HG02938 (cell line): ENCODE results near the gene CELSR3.
A peak's percentile ranks its signal among the peaks of the same experiment; 100 is the strongest.

Experiments
- ATAC-seq: cut with Tn5 transposase; IDR thresholded peaks from one replicate; pipeline ENCODE4 v1.9.1; 2021; ENCODE audit warnings: mild to moderate bottlenecking, moderate library complexity; ENCODE audit not compliant: unreplicated experiment

Gene CELSR3

DNA sequence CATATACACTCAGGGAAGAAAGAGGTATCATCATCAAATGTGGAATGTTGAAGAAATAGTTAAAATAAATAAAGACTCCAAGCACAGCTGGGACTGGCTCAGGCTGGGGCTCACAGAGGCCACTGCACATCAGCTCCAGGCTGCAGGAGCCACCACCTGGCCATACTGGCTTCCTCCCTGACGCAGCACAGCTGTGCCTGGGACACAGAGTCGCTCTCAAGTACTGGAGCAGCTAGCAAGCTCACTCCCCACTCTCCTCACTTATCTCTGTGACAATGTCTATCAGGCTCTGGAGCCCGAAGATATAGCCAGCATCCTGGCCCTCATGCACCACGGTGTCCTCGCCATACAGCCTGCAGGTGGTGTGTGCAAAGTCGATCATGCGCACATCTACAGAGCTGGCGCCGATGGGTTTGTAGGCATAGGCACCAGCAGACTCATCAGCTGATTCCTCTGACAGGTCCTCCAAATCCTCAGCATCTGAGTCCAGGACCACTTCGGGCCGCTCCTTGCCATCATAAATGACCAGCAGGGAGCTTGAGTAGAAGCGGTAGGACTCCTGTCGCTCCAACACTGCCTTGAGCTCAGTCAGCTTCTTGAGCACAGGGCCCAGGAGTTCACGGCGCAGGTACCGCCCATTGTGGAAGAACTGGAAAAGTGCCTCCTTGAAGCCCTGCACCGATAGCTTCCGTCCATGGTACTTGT is 25.5 kb upstream of the CELSR3 start:
- no peak for ATAC-seq

GRCh38 chr3:48687220-48687678 is 24.6 kb upstream of the CELSR3 start:
- no peak for ATAC-seq

DNA sequence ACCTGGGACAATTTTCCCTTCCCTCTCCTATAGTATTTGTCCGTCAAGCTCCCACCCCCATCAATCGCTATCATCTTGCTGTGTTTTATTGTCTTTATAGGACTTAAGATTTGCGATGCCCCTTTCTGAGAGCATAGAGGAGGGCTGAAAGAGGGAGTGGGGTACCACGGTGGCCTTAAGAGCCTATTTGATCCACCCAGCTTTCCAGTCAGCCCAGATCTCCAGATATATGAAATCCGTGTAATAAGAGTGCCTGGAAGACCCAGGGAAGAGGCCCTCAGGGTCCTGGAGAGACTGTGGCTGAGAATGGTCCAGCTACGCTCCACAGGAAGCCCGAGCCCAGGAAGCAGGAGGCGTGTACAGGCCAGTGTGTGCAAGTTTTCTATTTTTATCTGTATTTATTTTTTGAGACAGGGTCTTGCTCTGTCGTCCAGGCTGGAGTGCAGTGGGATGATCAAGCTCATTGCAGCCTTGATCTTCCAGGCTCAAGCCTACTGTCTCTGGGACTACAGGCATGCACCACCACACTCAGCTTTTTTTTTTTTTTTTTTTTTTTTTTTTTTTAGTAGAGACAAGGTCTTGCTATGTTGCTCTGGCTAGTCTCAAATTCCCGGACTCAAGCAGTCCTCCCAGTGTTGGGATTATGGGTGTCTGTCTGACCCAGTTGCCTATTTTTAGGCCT is 24.0 kb upstream of the CELSR3 start:
- no peak for ATAC-seq

DNA sequence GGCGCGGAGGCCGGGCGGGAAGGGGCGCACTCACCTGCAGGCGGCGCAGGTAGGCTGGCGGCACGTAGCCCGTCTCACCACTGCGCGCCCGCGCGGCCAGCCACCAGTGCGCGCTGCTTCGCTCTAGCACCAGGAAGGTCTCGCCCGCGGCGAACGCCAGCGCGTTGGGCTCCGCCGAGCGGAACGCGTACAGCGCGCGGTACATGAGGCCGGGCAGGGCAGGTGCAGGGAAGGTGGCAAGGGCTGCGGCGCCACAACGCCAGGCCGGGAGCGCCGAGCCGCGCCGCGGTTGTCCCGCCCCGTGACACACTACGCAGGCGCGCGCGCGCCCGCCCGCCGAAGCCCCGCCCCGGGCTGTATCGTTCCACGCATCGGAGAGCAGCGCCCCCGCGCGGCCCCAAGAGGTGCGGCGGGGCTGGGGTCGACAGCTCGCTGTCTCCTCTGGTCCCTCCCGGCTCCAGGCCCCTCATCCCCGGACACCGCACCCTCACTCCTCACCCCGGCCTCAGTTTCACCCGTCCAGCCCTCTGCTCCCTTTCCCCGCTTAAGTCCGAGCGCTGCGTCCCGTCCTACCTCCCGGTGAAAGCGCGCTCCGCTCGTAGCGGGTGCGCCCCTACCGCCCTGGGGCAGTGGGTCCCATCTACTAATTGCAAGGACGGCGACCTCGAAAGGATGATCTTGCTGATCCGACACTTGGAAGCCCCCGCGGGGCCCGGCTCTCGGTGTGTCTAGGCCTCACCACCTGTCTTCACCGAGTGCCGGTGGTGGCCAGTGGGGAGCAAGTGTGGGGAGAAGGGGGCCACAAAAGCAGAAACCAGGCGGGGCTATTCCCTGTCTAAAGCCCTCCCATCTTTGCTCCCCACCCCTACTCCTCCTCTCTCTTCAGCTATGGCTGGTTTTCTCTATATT is 23.2 kb upstream of the CELSR3 start, which contains the start of gene NCKIPSD:
NCKIPSD (minus strand) TSS at position 313 of the 909 bp plus-strand sequence; CDS start at position 205, 108 bp downstream.
- peak; percentile 73 for ATAC-seq

GRCh38 chr3:48685293-48685602 is 22.6 kb upstream of the CELSR3 start:
- ATAC-seq = no peak

- ATAC-seq = no peak
Measured at GRCh38 chr3:48684480-48685143, 21.9 kb upstream of the CELSR3 start.

- no peak for ATAC-seq
Measured at GRCh38 chr3:48684054-48684349, 21.3 kb upstream of the CELSR3 start.

- ATAC-seq = no peak
Measured at GRCh38 chr3:48682786-48683185, 20.1 kb upstream of the CELSR3 start.

- ATAC-seq = no peak
Measured at GRCh38 chr3:48681974-48682610, 19.4 kb upstream of the CELSR3 start.

DNA sequence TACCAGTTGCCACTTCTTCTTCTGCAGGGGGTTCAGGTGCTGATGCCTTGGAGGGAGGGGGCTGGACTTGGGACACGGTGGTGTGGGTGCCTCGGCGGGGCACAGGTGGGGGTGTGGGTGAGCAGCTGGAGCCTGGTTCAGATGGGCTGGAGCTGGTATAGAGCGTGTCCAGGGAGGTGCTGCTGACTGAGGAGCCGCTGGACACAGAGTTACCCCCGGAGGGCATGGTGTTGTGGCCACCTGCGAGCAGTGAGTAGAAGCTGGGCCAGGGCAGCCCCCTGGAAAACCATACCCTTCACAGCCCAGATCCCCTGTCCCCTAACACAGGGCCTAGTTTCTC is 18.8 kb upstream of the CELSR3 start:
- no peak for ATAC-seq

DNA sequence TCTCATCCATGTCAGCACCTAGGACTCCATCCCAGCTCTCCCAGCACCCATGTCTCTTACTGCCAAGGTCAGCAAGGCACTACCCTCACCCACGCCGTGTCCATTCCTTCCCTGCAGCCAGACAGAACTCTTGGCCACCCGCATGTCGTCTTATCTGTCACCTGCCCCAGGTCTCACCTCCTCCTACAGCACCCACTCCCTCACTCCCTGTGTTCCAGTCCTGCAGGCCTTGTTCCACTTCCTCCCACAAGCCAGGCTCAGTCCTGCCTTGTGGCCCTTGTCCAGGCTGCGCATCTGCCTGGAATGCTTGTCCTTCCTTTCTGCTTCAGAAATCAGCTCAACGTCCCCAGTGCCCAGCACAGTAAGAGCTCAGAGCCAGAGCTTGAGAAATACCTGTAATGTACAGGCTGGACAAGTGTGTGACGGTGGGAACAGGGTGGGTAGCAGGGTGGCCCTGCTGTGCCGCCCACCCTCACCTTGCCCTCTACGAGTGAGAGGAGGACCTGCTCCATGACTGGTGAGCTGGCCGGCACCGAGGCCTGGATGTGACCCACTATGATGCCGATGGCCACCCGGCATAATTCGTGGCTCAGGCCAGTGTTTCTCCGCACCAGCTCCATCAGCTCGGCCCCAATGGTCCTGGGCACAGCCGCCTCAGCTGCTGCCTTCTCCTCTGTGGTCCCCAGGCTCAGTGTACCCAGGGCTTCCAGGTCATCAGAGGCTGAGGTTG is 18.3 kb upstream of the CELSR3 start:
- ATAC-seq = no peak

- ATAC-seq = no peak
Measured at GRCh38 chr3:48679411-48680391, 17.0 kb upstream of the CELSR3 start.

DNA sequence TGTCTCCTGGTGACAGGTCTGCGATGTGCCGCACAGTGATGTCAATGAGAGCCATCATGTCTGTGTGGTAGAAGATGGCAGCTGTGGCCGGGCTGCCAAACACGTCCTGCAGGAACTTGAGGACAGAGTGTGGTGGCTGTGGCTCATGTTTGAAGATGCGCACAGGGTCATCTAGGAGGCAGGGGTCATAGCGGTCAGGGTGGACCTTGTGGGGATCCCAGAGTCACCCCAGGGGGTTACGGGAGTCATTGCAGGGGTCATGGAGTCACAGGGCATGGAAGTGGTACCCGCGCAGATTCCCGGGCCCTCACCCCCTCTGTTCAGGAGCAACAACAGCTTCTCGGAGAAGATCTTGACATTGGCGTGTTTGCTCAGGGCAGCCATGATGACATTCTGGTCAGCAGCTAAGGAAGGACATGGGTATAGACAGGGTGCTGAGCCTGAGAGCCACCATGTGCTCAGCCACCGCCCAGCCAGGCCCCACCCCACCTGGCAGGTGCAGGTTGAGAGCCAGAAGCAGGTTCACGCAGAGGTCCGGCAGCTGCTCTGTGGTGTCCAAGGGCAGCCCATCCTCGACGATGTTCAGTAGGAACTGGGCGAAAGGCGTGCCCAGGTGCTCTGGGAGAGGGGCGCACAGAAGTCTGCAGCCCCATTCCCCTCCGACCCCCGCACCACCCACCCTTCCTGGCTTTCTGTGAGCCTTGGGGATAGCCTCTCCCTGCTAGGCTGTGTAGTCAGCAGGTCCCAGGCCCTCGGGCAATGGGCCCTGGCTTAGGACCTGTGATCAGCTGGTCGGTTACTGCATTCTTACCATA is 16.1 kb upstream of the CELSR3 start:
- no peak for ATAC-seq

- no peak for ATAC-seq
Measured at GRCh38 chr3:48678056-48678455, 15.4 kb upstream of the CELSR3 start.

- ATAC-seq = no peak
Measured at GRCh38 chr3:48674505-48674904, 11.8 kb upstream of the CELSR3 start.

DNA sequence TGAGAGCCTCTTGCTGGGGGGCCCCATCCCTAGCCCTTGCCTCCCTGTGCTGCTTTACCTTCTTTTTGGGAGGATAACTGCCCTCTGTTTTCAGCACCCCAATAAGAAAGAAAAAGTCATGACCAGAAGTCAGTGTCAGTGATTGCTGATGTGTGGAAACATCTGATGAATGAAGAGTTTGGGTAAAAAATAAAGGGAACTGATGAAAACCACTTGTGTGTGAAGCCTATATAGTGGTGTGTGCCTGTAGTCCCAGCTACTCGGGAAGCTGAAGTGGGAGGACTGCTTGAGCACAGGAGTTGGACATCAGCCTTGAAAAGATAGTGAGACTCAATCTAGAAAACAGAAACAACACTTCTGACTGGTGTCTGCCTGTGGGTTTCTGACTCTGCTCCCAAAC is 9.8 kb upstream of the CELSR3 start:
- ATAC-seq = no peak

- ATAC-seq = no peak
Measured at GRCh38 chr3:48664929-48665328, 2.2 kb upstream of the CELSR3 start.

DNA sequence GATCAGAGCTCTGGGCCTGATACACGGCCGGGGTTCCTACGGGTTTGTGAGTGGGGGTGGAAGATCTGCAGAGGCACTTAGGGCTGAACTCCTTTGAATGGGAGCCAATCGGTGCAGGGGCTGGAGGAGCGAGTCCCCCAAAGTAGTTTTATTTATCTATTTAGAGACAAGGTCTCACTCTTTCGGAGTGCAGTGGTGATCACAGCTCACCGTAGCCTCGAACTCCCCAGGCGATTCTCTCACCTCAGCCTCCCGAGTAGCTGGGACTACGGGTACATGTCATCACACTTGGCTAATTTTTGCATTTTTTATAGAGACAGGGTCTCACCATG is 1.6 kb upstream of the CELSR3 start:
- no peak for ATAC-seq
